ENCODE measurements around the gene SCP2.

The SCP2 gene

DNA sequence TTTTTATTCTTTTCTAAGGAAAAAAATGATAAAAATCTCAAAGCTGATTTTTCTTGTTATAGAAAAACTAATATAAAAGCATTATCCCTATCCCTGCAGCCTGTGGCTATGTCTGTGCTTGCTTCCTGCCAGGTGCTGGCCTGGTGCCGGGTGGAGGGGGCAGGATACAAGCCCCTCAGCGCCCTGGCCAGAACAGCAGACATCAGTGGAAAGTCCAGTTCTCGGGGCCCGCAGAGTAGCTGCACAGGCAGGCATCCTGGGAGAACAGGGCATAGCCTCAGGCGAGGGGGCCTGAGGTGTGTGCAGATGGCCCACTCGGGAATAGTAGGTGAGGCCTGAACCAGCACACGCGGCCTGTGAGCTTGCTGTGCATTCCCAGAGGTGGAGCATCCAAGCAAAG, 158.3 kb downstream of the SCP2 start:
- DNase-seq = no peak

DNA sequence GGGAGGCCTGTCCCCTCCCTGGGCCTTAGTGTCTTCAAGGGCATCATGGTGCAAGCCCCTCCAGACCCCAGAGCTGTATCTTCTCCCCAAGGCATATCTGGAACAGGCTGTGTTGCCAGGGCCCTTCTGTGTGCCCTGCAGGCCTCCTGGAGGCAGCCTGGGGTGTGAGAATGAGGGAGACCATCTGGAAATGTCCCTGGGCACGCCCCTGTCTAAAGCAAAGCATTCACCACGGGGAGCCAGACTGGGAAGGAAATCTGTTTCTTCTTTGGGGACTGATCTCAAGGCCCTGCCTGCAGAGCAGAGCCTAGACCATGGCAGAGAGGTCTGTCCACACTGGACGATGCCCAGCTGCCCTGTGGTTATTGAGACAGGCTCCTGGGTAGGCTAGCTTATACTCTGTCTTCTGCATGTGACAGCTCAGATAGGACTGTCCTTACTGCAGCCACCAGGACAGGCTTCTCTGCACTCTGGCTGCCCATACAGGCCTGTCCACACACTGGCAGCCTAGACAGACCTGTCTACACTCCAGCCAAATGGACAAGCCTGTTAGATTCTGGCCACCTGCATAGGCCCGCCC, 159.5 kb downstream of the SCP2 start:
- DNase-seq = no peak

DNA sequence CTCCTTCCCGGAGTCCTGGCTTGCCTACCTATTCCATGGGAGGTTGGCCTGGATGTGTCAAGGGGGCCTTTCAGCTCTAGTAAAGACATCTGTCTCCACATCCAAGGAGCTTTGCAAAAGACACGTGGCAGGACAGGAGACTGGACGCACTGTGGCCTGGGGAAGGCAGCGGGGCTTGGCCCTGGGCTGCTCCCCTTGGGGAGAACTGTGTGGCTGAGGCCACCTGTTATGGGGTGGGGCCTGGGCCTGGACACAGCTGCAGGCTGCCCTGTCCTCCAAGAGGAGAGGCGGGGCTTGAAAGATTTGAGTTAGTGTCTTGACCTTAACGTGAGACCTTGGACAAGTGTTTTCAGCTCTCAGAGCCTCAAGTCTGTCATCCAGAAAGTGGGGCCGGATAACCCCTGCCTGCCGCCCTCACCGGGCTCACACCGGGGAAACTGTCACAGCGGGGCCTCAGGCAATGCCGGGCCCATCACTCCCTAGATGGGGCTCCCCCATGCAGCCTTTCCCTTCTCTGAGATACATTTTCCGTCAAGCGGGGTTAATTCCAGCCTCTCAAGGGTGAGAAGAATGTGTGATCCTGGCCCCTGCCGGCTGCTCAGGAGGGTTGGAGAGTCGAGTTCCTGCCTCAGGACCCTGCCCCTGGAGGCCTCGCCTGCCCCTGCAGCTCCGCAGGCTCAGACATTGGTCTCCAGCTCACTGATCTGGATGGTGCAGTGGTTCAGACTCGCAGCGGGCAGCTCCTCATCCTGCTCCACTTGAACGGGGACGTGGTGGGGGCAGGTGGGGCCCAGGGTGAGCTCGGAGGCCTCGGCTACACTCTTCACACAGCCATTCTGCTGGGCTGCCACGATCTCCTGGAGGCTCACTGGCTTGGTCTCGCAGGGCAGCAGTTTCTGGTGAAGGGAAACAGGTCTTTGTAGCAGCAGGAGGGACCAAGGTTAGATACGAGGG, 160.5 kb downstream of the SCP2 start:
- DNase-seq = no peak

DNA sequence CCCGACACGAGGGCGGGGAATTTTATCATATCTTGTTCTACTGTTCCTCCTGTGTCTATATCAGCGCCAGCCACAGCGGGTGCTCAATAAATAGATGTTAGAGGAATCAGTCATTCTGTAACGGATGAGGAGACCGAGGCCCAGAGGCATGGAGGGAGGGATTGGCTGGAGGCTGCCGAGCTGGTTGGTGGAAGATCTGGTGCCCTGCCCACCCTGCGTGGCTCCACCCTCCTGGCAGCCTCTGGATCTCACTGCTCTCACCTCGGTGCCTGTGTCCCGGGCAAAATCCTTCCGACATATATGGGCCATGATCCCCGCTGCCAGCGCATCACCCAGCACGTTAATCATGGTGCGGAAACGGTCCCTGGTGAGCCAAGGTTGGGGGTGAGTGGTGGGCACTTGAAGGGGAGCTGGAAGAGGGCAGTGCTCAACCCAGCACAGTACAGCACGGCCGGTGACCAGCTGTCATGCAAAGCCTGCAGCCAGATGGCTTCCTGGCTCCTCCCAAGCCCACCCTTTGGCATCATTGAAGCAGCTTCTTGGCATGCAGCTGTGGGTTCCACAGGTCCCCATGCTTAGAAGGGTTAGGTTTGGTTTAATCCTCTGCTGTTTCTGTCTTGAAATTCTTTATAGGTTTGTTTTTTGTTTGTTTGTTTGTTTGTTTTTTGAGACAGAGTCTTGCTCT, 161.7 kb downstream of the SCP2 start:
- DNase-seq = no peak

DNA sequence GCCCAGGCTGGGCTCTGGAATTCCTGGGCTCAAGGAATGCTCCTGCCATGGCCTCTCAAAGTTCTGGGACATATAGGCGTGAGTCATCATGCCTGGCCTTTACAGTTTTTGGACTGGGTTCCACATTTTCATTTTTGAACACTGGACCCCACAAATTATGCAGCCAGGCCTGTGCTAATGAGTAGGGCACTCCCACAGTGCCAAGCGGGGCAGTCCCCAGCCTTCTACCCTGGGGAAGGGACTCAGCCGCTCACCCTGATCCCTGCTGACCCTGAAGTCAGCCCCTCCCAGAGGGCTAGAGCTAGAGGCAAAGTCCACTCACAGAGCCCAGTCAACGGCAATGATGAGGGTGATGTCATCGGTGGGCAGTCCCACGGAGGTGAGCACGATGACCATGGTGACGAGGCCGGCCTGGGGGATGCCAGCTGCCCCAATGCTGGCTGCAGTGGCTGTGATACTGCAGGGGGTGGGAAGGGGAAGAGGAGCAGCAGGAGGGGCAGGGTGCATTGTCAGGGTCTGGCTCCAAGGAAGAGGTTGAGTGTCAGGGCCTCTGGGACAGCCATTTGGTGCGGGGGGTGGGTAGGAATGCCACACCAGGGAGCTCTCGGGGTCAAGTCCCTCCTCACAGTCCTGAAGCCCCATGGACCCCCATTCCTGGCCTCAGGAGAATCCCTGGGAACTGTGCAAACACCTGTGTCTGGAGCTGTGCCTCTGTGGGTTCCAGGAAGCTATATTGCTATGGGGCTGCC, 162.6 kb downstream of the SCP2 start:
- DNase-seq = no peak

DNA sequence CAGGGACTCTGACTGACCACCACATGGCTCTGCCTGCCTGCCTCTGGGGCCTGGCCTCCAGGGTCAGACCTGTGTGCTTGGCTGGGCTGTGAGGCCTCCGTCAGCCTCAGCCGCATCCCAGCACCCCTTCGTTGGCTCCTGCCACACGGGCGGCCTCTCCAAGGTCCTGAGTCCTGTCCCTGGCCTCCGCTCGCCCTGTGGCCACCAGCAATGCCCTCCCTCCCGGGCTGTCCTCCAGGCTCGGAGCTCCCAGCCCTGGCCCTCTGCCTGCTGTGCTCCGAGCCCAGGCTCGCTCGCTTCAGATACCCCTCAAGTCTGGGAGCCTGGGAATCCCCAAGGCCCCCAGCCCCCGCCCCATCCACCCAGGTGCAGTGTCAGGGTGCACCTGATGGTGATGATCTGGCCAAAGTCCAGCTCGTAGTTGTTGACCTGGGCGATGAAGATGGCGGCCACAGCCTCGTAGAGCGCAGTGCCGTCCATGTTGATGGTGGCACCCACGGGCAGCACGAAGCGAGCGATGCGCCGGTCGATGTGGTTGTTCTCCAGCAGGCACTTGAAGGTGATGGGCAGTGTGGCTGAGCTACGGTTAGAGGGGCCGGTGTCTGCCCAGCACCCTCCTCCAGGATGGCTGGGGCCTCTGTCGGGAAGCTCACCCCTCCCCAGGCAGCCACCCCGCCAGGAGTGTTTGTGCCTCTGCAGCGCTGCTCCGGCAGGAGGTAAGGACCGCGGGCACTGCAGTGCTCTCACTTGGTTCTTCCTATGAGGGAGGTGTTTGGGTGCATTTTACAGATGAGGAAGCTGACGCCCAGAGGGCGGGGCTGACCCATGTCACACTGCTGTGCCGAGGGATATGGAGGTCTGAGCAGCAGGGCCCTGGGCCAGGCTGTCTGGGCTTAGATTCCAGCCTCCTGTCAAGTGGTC, 163.4 kb downstream of the SCP2 start:
- no peak for DNase-seq

DNA sequence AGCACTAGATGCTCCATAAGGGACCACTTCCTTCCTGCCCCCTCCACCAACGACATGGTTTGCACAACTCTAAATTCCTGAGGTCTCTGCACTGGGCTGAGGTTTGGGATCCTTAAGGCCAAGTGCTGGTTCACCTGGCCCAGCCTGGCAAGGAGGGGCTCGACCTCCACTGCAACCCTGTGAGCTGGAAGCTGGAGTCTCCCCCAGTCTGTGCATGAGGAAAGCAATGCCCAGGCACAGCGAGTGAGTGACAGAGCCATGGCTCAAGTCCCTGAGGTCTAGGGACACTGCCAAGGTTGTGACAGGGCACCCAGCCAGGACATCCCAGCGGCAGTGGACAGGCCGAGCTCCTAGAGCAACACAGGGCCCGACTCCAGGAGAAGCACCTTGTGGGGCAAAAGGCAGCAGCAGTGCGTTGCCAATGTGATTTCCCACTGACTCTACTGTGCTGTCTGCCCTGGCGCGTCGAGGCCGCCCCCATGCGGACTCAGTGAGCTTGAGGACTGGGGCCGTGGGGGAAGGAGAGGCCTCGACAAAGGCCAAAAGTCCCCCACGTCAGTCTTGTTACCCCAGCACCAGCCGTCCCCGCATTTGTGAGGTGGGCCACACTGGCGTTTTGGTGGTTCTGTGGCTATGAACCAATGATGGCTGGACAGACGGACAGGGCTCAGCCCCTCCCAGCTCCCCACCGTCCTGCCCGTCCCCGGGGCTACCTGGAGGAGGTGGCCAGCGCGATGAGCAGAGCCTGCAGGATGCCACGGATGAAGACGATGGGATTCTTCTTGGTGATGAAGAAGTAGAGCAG, 165.0 kb downstream of the SCP2 start:
- no peak for DNase-seq

DNA sequence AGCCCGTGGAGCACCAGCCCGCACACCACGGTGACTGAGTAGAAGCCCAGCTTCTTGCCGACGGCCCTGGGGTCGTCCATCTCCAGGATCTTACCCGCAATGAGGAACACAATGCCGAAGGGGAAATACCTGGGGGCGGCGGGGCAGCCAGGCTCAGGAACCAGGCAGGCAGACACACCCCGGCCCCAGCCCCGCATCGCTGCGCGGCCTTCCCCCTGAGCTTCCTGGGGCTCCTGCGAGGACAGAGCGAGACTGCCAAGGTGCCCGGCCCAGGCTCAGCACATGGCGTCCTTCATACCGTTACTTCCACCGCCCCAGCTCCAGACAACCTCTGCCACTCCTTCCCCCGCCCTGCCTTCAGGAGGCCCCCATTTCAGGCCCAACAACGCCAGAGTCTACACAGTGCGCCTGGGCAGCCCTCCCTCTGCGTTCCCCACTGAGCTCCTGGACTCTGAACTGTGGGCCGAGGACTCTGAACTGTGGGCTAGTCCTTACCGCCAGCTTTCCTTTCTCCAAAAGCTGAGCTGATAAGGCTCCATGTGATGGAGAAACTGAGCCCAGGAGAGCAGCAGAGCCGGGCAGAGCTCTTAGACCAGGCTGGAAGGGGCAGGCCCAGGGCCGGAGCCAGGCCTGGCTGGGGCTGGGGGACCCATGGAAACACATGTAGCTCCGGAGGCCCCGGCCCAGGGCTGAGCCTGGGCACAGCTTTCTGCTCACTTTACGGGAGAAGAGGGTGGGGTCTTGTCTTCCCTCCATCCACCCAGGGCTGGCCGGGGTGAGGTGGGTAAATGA, 165.8 kb downstream of the SCP2 start:
- no peak for DNase-seq

DNA sequence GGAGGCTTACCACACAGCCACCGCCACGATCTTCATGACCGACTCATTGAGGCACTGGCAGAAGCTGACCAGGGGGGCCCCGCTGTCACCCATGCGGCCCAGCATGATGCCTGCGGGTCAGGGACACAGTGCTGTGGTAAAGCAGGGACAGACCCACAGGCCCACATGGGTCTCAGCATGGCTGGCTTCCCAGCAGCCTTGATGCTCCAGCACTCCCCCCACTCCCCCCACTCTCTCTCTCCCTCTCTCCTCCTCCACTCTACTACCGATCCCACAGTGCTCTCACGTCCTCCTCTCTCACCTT, 166.3 kb downstream of the SCP2 start:
- DNase-seq = no peak

DNA sequence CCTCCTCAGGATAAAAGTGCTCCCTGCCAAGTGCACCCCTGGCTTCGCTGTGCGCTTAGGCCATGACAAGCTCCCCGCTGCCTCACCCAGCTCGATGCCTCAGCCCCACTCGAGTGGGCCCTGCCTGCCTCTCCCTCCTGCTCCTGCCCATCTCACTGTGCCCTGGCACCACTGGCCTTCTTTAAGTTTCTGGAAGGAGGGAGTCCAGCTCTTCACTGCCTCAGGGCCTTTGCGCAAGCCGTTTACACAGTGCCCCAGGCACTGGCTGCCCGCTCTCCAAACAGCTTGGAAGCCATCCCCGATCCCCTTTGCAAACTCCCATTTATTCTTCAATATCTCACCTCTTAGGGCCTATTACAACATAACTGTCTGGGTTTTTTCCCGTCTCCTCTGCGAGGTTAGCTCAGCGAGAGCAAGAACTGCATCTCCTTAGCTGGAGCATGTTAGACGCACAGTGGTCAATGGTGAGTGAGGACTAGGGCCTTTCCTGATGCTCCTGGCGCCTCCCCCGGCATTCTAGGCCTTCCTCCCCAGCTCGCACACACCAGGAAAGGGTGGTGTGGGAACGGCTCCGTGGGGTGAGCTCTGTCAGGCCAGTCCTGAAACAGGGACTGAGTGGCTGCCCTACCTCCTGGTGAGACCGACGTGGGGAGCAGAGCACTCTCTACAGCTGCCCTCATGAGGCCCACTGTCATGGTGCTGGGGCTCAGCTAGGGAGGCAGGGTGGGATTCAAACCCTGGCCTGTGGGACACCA, 166.9 kb downstream of the SCP2 start:
- DNase-seq = no peak

DNA sequence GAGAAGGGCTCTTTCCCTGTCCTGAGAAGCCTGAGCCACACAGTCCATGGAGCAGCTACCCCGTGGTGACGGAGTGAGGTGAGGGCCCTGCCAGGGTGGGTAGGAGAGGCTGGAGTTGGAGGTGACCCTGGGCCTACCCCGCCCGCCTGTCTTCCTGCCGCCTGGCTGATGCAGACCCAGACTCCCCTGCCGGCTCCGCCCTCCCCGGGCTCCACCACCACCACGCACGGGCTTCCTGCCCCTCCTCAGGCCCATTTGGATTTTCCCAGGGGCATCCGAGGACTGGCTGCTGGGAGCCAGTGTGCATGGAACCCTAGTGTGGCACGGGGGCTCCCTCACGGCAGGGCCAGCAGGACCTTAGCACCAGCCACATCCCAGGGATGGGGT, 167.4 kb downstream of the SCP2 start:
- no peak for DNase-seq
